ENCODE measurements around the gene TRIM17. TPM values are rescaled to one million over a fixed set of nuclear protein-coding genes. Genes with fewer than 3 reads are reported as not detected.

The TRIM17 gene
- total and polyA plus RNA-seq, 3 donors from 2014 or later = 21.4 to 37.4 (median 33.6) TPM

GRCh38 chr1:228452194-228453021, 35.7 kb upstream of the TRIM17 start:
- intact Hi-C loops (cut with DNase I; ENCODE audit: low total_unique reads) = no loop called here
- Histone ChIP-seq H3K4me3 (no peak overlapping the region), H3K27me3 (no peaks in the 10 kb centered on the region), H3K4me1 (peaks cover 7% of the 10 kb centered on the region), H3K27ac (no peak overlapping the region), H3K9me3 (no peaks in the 10 kb centered on the region), H3K36me3 (ENCODE audit: low read depth, missing control alignments) (no peaks in the 10 kb centered on the region)
- DNase-seq = no peak
- TF ChIP-seq CTCF (IDR thresholded peaks at IDR 0.05) = no peak
- no peak for TF ChIP-seq POLR2A (IDR thresholded peaks at IDR 0.05)
- 88 to 89% methylated on average over 10 of the region's 10 CpGs for WGBS, 2 donors

GRCh38 chr1:228450200-228450599, 33.5 kb upstream of the TRIM17 start:
- no peak for DNase-seq
- H3K27ac ChIP-seq = no peak overlapping the region
- H3K4me3 ChIP-seq = no peak overlapping the region
- H3K27me3 ChIP-seq = no peaks in the 10 kb centered on the region
- no peaks in the 10 kb centered on the region for H3K9me3 ChIP-seq
- no peaks in the 10 kb centered on the region for H3K36me3 ChIP-seq (ENCODE audit: low read depth, missing control alignments)
- no peak for TF ChIP-seq POLR2A (IDR thresholded peaks at IDR 0.05)
- TF ChIP-seq CTCF (IDR thresholded peaks at IDR 0.05) = no peak
- intact Hi-C loops (cut with DNase I; ENCODE audit: low total_unique reads) = no loop called here
- H3K4me1 ChIP-seq = peaks cover 5% of the 10 kb centered on the region
- WGBS, 2 donors = 84 to 85% methylated on average over 11 of the region's 11 CpGs

GRCh38 chr1:228448372-228448771, 31.7 kb upstream of the TRIM17 start:
- Histone ChIP-seq H3K36me3 (ENCODE audit: low read depth, missing control alignments) (no peaks in the 10 kb centered on the region), H3K9me3 (no peaks in the 10 kb centered on the region), H3K4me3 (no peak overlapping the region), H3K4me1 (peaks cover 5% of the 10 kb centered on the region), H3K27ac (no peak overlapping the region), H3K27me3 (no peaks in the 10 kb centered on the region)
- intact Hi-C loops (cut with DNase I; ENCODE audit: low total_unique reads) = no loop called here
- 85 to 91% methylated on average over 6 of the region's 6 CpGs for WGBS, 2 donors
- no peak for TF ChIP-seq POLR2A (IDR thresholded peaks at IDR 0.05)
- TF ChIP-seq CTCF (IDR thresholded peaks at IDR 0.05) = no peak
- DNase-seq = no peak

- H3K27me3 ChIP-seq = no peaks in the 10 kb centered on the region
- TF ChIP-seq POLR2A (IDR thresholded peaks at IDR 0.05) (no peak), CTCF (IDR thresholded peaks at IDR 0.05) (no peak)
- intact Hi-C loops (cut with DNase I; ENCODE audit: low total_unique reads) = no loop called here
- peak overlapping the region in 1 of 2 donors; percentile 62 for H3K4me3 ChIP-seq
- no peak for DNase-seq
- H3K36me3 ChIP-seq (ENCODE audit: low read depth, missing control alignments) = no peaks in the 10 kb centered on the region
- H3K9me3 ChIP-seq = no peaks in the 10 kb centered on the region
- no peak overlapping the region for H3K27ac ChIP-seq
- peaks cover 5% of the 10 kb centered on the region for H3K4me1 ChIP-seq
- 36 to 54% methylated on average over 15 of the region's 15 CpGs for WGBS, 2 donors
These were observed 30.2 kb upstream of the TRIM17 start for GRCh38 chr1:228446852-228447251.

Measured in testis (tissue), 3 donors.